Measurements from ENCODE around the gene WDFY2.
"Not testable (repeated sequence)": the region's sequence is repeated elsewhere in the genome, so short reads cannot be mapped to it uniquely, and the experiment has no call there.

The WDFY2 gene

GRCh38 chr13:51564671-51565070, 19.6 kb upstream of the WDFY2 start:
- DNase-seq, result no peak

GRCh38 chr13:51569001-51569400, 15.3 kb upstream of the WDFY2 start:
- not testable (repeated sequence) for DNase-seq

- DNase-seq, result no peak
Observed at GRCh38 chr13:51576754-51577153, 7.5 kb upstream of the WDFY2 start.

- no peak for DNase-seq
Observed at GRCh38 chr13:51577690-51578089, 6.6 kb upstream of the WDFY2 start.

- DNase-seq, result no peak
Observed at GRCh38 chr13:51579676-51580075, 4.6 kb upstream of the WDFY2 start.

- no peak for DNase-seq
Observed at GRCh38 chr13:51581148-51581820, 3.0 kb upstream of the WDFY2 start.

- DNase-seq, result no peak
Observed at GRCh38 chr13:51583469-51583874, 790 bp upstream of the WDFY2 start.

- peak; percentile 61 for DNase-seq
Observed at GRCh38 chr13:51584731-51585672, 740 bp downstream of the WDFY2 start.

GRCh38 chr13:51585696-51586095, 1.4 kb downstream of the WDFY2 start:
- DNase-seq, result peak; percentile 74

- DNase-seq, result no peak
Observed at GRCh38 chr13:51587372-51587771, 3.1 kb downstream of the WDFY2 start.

GRCh38 chr13:51588406-51588949, 4.2 kb downstream of the WDFY2 start:
- DNase-seq, result no peak

GRCh38 chr13:51589793-51590192, 5.5 kb downstream of the WDFY2 start:
- DNase-seq, result no peak

GRCh38 chr13:51590231-51590970, 6.1 kb downstream of the WDFY2 start:
- no peak for DNase-seq

GRCh38 chr13:51590971-51591627, 6.8 kb downstream of the WDFY2 start:
- peak; percentile 96 for DNase-seq

- not testable (repeated sequence) for DNase-seq
Observed at GRCh38 chr13:51591938-51592337, 7.7 kb downstream of the WDFY2 start.

- no peak for DNase-seq
Observed at GRCh38 chr13:51594432-51594831, 10.2 kb downstream of the WDFY2 start.

GRCh38 chr13:51595416-51595815, 11.2 kb downstream of the WDFY2 start:
- DNase-seq, result no peak

GRCh38 chr13:51596541-51596940, 12.3 kb downstream of the WDFY2 start:
- DNase-seq, result no peak

GRCh38 chr13:51599444-51600176, 15.3 kb downstream of the WDFY2 start:
- no peak for DNase-seq

- no peak for DNase-seq
Observed at GRCh38 chr13:51600703-51601102, 16.4 kb downstream of the WDFY2 start.

All from EL (cell line).